Activated T-helper 2 cell treated with anti-CD3 and anti-CD28 coated beads, Interferon-gamma antibody, Interleukin-2, Interleukin-4, amounts not matched to agents 10 μg/mL and 5 μg/mL and 100 μg/mL, durations not matched to agents 14 hours and 24 hours and 36 hours (primary cell): Measurements from ENCODE around the gene BSG. TPM values are rescaled to one million over a fixed set of nuclear protein-coding genes. Genes with fewer than 3 reads are reported as not detected.
A peak's percentile ranks its signal among the peaks of the same experiment; 100 is the strongest.

Experiments used
- DNase-seq: peaks from one replicate; pipeline ENCODE4 v3.0.0; 2021; ENCODE audit warnings: low spot score
- H3K27ac Mint-ChIP-seq: one replicate; pipeline ENCODE4 v1.8.0; 2021; ENCODE audit warnings: mixed read lengths
- H3K27me3 Mint-ChIP-seq: one replicate; pipeline ENCODE4 v1.8.0; 2021; ENCODE audit warnings: low read depth, mixed read lengths
- H3K36me3 Mint-ChIP-seq: one replicate; pipeline ENCODE4 v1.8.0; 2021; ENCODE audit warnings: low read depth, mixed read lengths
- H3K4me1 Mint-ChIP-seq: one replicate; pipeline ENCODE4 v1.8.0; 2021; ENCODE audit warnings: low read depth, mixed read lengths
- H3K4me3 Mint-ChIP-seq: one replicate; pipeline ENCODE4 v1.8.0; 2021; ENCODE audit warnings: low read depth, mild to moderate bottlenecking, moderate library complexity, mixed read lengths
- H3K9me3 Mint-ChIP-seq: one replicate; pipeline ENCODE4 v1.8.0; 2021; ENCODE audit warnings: mixed read lengths
- intact Hi-C: fragments of 100-400 bp; cut with micrococcal nuclease; formaldehyde crosslinking; loops from one replicate; pipeline ENCODE4 v1.15.1; 2023
- total RNA-seq: library from RNA; stranded (reverse); gene quantifications from 2 replicates; pipeline ENCODE4 v1.2.3, GENCODE V29; 2022

Gene BSG
- total RNA-seq, 1 donor from 2014 or later = 300 TPM

DNA sequence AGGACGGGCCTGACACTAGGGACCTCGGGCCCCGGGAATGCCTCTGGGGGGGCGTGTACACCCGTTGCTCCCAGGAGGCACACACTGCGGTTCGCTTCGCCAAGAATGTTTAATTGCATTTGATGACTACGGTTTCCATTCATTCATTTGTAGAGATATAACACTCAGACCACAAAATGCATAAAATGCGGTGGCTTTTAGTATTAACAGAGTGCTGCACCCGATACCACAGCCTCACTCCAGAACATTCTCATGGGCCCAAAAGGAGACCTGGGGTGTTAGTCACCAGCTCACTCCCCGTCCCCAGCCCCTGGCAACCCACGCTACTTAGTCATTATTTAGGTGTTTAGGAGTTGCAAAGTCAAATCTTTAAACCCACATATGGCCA lies 39.1 kb downstream of the BSG start:
- Mint-ChIP-seq H3K4me3 (peak overlapping the region; percentile 88), H3K9me3 (no peaks in the 10 kb centered on the region), H3K27me3 (no peaks in the 10 kb centered on the region), H3K4me1 (peaks cover 11% of the 10 kb centered on the region), H3K27ac (peak overlapping the region; percentile 97), H3K36me3 (peaks cover 19% of the 10 kb centered on the region)
- intact Hi-C loops = loop anchor here (2.0 kb wide), 1 partner anchor 21 kb away; the partner anchor contains the start of gene POLRMT
- no peak for DNase-seq

DNA sequence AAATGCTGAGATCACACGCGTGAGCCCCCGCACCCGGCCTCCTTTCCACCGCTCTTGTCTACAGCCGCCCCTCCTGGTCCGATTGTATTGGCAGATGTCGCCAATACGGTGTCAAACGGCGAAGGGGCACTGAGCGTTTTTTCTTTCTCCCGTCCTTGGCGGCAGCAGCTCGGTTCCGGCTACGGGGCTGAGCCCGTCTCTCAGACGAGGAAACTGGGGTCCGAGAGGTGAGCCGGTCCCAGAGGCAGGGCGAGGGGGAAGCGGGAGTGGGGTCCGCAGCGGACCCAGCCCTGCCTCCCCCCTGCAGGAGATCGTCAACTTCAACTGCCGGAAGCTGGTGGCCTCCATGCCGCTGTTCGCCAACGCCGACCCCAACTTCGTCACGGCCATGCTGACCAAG lies 40.5 kb downstream of the BSG start:
- no peak for DNase-seq
- Mint-ChIP-seq H3K27ac (no peak overlapping the region), H3K9me3 (no peaks in the 10 kb centered on the region), H3K4me1 (peaks cover 11% of the 10 kb centered on the region), H3K27me3 (no peaks in the 10 kb centered on the region), H3K4me3 (no peak overlapping the region), H3K36me3 (peaks cover 22% of the 10 kb centered on the region)
- intact Hi-C loops = no loop called here

DNA sequence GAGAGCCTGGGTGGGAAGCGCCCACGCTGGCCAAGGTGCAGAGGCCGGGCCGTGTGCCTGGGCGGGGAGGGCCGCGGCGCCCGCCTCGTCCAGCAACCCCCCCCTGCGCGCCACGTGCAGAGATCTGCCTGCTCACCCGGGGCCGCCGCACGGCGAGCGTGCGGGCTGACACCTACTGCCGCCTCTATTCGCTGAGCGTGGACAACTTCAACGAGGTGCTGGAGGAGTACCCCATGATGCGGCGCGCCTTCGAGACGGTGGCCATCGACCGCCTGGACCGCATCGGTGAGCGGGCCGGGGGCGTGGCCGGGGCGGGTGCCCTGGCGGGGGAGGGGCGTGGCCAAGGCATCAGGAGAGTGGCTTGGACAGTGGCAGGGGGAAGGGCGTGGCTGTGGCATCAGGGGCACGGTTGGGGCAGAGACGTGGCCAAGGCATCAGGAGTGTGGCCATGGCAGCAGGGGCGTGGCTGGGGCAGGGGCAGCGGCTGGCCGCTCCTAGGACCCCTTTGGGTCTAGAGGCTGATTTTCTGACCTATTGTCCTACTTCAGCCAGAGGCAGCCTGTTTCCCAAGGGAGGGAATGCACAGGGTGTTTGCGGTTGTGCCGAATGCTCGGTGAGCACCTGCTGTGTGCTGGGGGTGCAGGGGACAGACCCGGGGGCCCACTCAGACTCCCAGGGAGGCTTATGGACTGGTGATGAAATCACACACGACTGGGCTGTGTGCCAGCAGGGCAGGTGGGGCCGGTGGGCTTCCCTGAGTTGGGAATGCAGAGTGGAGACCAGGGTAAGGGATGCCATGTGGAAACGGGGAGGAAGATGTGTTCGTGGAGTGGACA lies 41.6 kb downstream of the BSG start:
- Mint-ChIP-seq H3K4me3 (no peak overlapping the region), H3K36me3 (peaks cover 27% of the 10 kb centered on the region), H3K27me3 (no peaks in the 10 kb centered on the region), H3K9me3 (no peaks in the 10 kb centered on the region), H3K27ac (no peak overlapping the region), H3K4me1 (peaks cover 11% of the 10 kb centered on the region)
- DNase-seq = no peak
- intact Hi-C loops = no loop called here

DNA sequence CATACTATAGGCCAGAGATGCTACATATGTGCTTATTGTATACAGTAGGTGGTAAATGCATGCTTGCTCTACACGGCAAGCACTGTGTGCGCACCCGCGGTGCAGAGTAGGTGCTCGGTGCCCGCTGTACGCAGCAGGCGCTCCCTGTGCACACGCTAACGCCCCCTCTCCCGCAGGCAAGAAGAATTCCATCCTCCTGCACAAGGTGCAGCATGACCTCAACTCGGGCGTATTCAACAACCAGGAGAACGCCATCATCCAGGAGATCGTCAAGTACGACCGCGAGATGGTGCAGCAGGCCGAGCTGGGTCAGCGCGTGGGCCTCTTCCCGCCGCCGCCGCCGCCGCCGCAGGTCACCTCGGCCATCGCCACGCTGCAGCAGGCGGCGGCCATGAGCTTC lies 43.2 kb downstream of the BSG start:
- intact Hi-C loops = no loop called here
- Mint-ChIP-seq H3K4me1 (peaks cover 10% of the 10 kb centered on the region), H3K36me3 (peaks cover 32% of the 10 kb centered on the region), H3K4me3 (no peak overlapping the region), H3K9me3 (no peaks in the 10 kb centered on the region), H3K27me3 (no peaks in the 10 kb centered on the region), H3K27ac (no peak overlapping the region)
- DNase-seq = no peak

DNA sequence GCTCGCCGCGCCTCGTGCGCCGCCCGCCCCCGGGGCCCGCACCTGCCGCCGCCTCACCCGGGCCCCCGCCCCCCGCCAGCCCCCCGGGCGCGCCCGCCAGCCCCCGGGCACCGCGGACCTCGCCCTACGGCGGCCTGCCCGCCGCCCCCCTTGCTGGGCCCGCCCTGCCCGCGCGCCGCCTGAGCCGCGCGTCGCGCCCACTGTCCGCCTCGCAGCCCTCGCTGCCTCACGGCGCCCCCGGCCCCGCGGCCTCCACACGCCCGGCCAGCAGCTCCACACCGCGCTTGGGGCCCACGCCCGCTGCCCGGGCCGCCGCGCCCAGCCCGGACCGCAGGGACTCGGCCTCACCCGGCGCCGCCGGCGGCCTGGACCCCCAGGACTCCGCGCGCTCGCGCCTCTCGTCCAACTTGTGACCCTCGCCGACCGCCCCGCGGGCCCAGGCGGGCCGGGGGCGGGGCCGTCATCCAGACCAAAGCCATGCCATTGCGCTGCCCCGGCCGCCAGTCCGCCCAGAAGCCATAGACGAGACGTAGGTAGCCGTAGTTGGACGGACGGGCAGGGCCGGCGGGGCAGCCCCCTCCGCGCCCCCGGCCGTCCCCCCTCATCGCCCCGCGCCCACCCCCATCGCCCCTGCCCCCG lies 43.8 kb downstream of the BSG start:
- Mint-ChIP-seq H3K9me3 (no peaks in the 10 kb centered on the region), H3K4me1 (peaks cover 6% of the 10 kb centered on the region), H3K4me3 (no peak overlapping the region), H3K27me3 (no peaks in the 10 kb centered on the region), H3K36me3 (peaks cover 32% of the 10 kb centered on the region), H3K27ac (no peak overlapping the region)
- intact Hi-C loops = no loop called here
- DNase-seq = no peak

DNA sequence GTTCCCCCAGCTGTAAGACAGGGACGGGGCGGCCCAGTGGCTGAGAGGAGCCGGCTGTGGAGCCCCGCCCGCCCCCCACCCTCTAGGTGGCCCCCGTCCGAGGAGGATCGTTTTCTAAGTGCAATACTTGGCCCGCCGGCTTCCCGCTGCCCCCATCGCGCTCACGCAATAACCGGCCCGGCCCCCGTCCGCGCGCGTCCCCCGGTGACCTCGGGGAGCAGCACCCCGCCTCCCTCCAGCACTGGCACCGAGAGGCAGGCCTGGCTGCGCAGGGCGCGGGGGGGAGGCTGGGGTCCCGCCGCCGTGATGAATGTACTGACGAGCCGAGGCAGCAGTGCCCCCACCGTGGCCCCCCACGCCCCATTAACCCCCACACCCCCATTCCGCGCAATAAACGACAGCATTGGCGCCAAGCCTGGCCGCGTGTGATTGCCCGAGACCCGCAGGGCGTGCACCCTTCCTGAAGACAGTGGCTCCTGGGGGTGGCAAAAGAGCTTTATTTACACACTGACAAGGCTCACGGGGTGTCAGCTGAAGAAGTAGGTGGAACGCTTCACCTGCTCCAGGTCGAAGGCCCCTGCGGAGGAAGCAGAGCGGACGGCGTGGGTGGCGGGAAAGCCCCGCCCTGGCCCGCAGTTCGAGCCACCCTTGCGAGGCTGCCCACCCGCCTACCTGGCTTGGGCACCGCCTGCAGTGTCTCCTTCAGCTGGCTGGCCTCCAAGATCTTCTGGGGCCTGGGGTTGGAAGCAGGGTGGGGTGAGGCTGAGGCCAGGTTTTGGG lies 44.5 kb downstream of the BSG start:
- Mint-ChIP-seq H3K27ac (no peak overlapping the region), H3K9me3 (no peaks in the 10 kb centered on the region), H3K36me3 (peaks cover 32% of the 10 kb centered on the region), H3K27me3 (no peaks in the 10 kb centered on the region), H3K4me1 (peaks cover 2% of the 10 kb centered on the region), H3K4me3 (no peak overlapping the region)
- intact Hi-C loops = no loop called here
- no peak for DNase-seq

DNA sequence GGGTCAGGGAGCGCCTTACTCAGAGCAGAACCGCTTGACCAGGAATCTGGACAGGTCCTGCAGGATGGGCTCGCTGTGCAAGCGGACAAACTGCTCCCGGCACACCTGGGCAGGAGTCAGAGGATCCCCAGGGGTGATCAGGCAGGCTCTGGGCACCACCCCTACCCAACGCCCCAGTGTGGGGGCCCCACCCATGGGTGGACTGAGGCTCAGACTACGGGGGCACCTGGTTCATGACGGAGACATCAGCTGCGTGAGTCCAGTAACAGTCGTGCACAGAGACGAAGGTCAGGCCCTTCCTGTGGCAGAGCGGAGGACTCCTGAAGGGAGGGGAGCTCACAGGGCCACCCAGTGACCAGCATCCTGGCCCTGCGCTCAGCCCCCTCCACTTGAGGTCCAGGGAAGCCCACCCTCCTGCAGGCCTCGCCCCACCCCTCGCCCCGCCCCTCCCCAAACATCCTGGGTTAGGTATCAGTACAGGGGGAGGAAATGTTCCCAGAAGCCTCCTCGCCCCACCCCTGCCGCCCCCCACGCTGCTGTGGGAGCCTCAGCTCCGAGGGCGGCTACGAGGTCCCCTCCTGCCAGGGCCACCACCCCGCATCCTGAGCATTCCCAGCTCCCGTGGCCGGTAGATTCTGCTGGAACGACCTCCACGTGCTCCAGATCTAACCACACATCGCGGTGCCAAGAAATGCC lies 45.3 kb downstream of the BSG start:
- intact Hi-C loops = no loop called here
- Mint-ChIP-seq H3K9me3 (no peaks in the 10 kb centered on the region), H3K4me3 (no peak overlapping the region)

DNA sequence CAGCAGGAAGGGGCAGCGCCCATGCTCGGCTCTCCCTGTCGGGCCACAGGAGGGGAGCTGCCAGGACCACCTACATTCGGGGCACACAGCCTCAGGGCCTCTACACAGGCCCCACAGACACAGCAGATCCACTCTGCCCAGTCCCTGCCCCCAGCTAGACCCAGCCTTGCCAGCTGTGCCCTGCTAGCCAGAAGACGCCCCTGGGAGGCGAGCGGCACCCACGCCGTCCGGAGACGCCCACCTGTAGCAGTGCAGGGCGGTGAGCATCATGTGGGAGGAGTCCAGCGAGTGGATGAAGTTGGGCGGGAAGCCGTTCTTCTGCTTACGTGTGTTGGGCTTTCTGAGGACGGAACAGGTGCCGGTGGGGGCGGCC lies 45.8 kb downstream of the BSG start:
- Mint-ChIP-seq H3K36me3 (peaks cover 28% of the 10 kb centered on the region), H3K4me3 (no peak overlapping the region), H3K4me1 (peaks cover 2% of the 10 kb centered on the region), H3K27me3 (no peaks in the 10 kb centered on the region), H3K27ac (no peak overlapping the region), H3K9me3 (no peaks in the 10 kb centered on the region)
- DNase-seq = no peak
- intact Hi-C loops = no loop called here

More for the DNA sequence above, 45.3 kb downstream of the BSG start:
- peaks cover 2% of the 10 kb centered on the region for H3K4me1 Mint-ChIP-seq
- H3K27ac Mint-ChIP-seq = no peak overlapping the region
- peaks cover 32% of the 10 kb centered on the region for H3K36me3 Mint-ChIP-seq
- no peaks in the 10 kb centered on the region for H3K27me3 Mint-ChIP-seq
- DNase-seq = no peak

DNA sequence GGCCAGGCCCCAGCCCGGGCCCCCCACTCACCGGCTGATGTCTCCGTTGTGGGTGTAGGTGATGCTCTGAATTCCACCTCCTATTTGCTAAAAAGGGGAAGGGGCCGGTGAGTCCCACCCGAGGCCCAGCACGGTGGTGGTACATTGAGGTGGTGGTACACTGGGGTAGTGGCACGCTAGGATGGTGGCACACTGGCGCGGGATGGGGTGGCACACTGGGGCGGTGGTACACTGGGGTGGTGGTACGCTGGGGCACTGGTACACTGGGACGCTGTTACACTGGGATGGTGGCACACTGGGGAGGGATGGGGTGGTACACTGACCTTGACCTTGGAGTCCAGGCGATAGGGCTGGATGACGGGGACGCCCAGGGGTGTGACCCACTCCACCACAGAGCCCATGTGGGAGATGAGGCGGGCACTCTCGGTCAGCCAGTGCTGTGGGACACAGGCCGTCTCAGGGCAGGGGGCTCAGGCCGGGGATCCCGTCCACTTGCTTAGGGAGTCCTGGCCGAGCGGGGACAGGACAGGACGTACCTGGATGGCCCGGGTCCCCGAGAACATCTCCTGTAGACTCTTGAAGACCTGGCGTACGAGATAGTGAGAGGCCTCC lies 46.4 kb downstream of the BSG start:
- no peak overlapping the region for H3K4me3 Mint-ChIP-seq
- no peaks in the 10 kb centered on the region for H3K27me3 Mint-ChIP-seq
- no peak for DNase-seq
- no peaks in the 10 kb centered on the region for H3K9me3 Mint-ChIP-seq
- peaks cover 28% of the 10 kb centered on the region for H3K36me3 Mint-ChIP-seq
- H3K27ac Mint-ChIP-seq = no peak overlapping the region
- H3K4me1 Mint-ChIP-seq = peaks cover 2% of the 10 kb centered on the region
- intact Hi-C loops = no loop called here

DNA sequence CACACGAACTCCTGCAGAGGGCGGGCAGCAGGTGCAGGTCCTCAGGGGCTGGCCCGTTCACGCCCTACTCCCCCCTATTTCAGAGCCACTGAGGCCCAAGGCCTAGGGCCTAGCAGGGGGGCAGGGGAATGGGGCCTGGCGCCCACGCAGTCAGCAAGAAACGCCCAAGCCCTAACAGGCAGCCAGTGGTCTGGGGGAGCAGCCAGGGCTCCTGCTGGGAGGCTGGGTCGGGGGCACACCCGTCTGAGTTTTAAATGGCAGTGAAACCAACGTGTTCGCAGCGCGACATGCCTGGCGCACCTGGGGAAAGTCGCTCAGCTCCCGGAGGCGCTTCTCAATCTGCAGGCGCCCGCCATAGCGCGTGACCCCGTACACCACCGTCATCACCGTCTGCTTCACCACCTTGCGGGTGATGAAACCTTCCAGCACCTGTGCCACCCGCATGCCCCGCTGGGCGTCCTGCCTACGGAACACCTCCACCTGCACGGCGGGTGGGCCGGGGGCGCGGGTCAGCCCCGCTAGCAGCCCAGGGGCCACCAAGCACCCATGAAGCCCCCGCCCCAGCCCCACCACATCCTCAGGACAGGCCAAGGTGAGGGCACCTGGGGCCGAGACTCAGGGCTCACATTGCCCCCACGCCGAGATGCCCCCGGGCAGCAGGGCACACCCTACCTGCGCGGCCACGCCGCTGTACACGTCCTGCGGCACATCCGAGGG lies 47.0 kb downstream of the BSG start:
- peaks cover 2% of the 10 kb centered on the region for H3K4me1 Mint-ChIP-seq
- no peak overlapping the region for H3K4me3 Mint-ChIP-seq
- intact Hi-C loops = no loop called here
- H3K9me3 Mint-ChIP-seq = no peaks in the 10 kb centered on the region
- no peaks in the 10 kb centered on the region for H3K27me3 Mint-ChIP-seq
- DNase-seq = no peak
- H3K27ac Mint-ChIP-seq = no peak overlapping the region
- peaks cover 24% of the 10 kb centered on the region for H3K36me3 Mint-ChIP-seq

DNA sequence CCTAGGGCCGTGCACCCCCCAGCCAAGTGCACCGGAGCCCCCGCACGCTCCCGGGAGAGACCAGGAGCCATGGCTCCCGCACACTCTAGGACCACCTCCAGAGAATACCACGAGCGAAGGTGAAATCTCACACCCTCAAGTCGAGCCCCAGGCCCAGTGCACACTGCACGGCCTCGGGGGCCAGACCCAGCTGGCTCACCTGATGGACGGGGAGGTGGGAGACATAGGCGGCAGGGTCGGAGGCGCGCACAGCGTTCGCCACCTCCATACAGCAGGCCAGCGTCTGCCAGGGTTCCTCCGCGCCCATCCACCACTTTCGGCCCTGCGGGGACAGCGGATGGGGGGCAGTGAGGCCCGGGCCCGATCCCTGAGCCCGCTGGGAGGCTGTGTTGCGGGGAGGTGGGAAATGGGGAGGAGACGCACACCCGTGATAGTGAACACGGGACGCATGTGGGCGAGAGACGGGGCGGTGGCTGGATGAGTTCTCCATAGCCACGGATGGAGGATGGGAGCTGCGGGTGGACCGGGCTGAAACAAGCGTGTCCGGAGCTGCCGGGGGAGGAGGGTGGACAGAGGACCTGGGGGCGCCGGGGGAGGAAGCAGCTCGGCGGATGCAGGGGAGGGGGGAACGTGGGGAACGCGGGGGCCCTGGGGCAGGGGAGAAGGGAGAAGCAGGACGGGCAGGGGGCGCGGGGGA lies 47.9 kb downstream of the BSG start:
- no peak overlapping the region for H3K4me3 Mint-ChIP-seq
- H3K36me3 Mint-ChIP-seq = peaks cover 19% of the 10 kb centered on the region
- intact Hi-C loops = no loop called here
- DNase-seq = no peak
- peaks cover 2% of the 10 kb centered on the region for H3K4me1 Mint-ChIP-seq
- no peaks in the 10 kb centered on the region for H3K9me3 Mint-ChIP-seq
- no peak overlapping the region for H3K27ac Mint-ChIP-seq
- no peaks in the 10 kb centered on the region for H3K27me3 Mint-ChIP-seq
